Neuronal stem cell (in vitro differentiated cells): ENCODE results near the gene TACC3.

Experiments
- DNase-seq: peaks from one replicate; pipeline ENCODE4 v3.0.0-alpha.2; 2013; ENCODE audit warnings: low spot score
- H2AFZ ChIP-seq: one replicate; pipeline ENCODE4 v1.6.1; 2013; ENCODE audit warnings: mild to moderate bottlenecking, low read length, inconsistent platforms
- H2AK5ac ChIP-seq: 2 replicates; pipeline ENCODE4 v1.6.1; 2013; ENCODE audit warnings: low read depth, mild to moderate bottlenecking, inconsistent platforms, low read length, moderate library complexity, mixed read lengths
- H2BK120ac ChIP-seq: 2 replicates; pipeline ENCODE4 v1.6.1; 2013; ENCODE audit warnings: low read depth, mild to moderate bottlenecking, inconsistent platforms, low read length, moderate library complexity, mixed read lengths
- H2BK12ac ChIP-seq: one replicate; pipeline ENCODE4 v1.6.1; 2013; ENCODE audit warnings: low read length, inconsistent platforms
- H2BK15ac ChIP-seq: 2 replicates; pipeline ENCODE4 v1.6.1; 2013; ENCODE audit warnings: mild to moderate bottlenecking, low read length, inconsistent platforms, mixed read lengths
- H2BK5ac ChIP-seq: one replicate; pipeline ENCODE4 v1.6.1; 2013; ENCODE audit warnings: inconsistent platforms, mild to moderate bottlenecking, low read length, moderate library complexity
- H3K14ac ChIP-seq: one replicate; pipeline ENCODE4 v1.6.1; 2013; ENCODE audit warnings: low read length, inconsistent platforms
- H3K18ac ChIP-seq: 2 replicates; pipeline ENCODE4 v1.6.1; 2013; ENCODE audit warnings: low read length, inconsistent platforms
- H3K23ac ChIP-seq: 2 replicates; pipeline ENCODE4 v1.6.1; 2013; ENCODE audit warnings: low read depth, mild to moderate bottlenecking, mixed read lengths, low read length, inconsistent platforms; ENCODE audit not compliant: poor library complexity
- H3K27ac ChIP-seq: replicated peaks from 3 replicates; pipeline ENCODE4 v1.5.1; 2013; ENCODE audit warnings: low read length, inconsistent platforms
- H3K27me3 ChIP-seq, 3 experiments: 2 replicates each; pipeline ENCODE4 v1.6.1; 2013; ENCODE audit warnings: low read length in 3 of 3, mild to moderate bottlenecking in 2 of 3, inconsistent platforms in 1 of 3, low read depth in 1 of 3, mixed read lengths in 1 of 3, moderate library complexity in 1 of 3; ENCODE audit not compliant: control insufficient read depth in 3 of 3, insufficient read depth in 3 of 3
- H3K36me3 ChIP-seq, 2 donors: replicated peaks in 1 of 2; 2 replicates each; pipeline ENCODE4 v1.6.1; 2013; ENCODE audit warnings: low read length in 2 of 2; ENCODE audit not compliant: control insufficient read depth in 2 of 2, insufficient read depth in 2 of 2
- H3K4ac ChIP-seq: 2 replicates; pipeline ENCODE4 v1.6.1; 2013; ENCODE audit warnings: inconsistent platforms, mild to moderate bottlenecking, low read length, moderate library complexity
- H3K4me1 ChIP-seq, 2 donors: 1 replicate in 1 of 2; 2 replicates in 1 of 2; pipeline ENCODE4 v1.6.1; 2013; ENCODE audit warnings: low read length in 2 of 2, low read depth in 1 of 2; ENCODE audit not compliant: control insufficient read depth in 2 of 2, insufficient read depth in 1 of 2
- H3K4me2 ChIP-seq: one replicate; pipeline ENCODE4 v1.6.1; 2013; ENCODE audit warnings: mild to moderate bottlenecking, low read length, inconsistent platforms; ENCODE audit not compliant: insufficient read depth, poor library complexity, severe bottlenecking
- H3K4me3 ChIP-seq, 2 donors: 2 replicates each; pipeline ENCODE4 v1.5.1; 2013; ENCODE audit warnings: low read length in 2 of 2, mild to moderate bottlenecking in 2 of 2, inconsistent platforms in 1 of 2, moderate library complexity in 1 of 2
- H3K79me1 ChIP-seq: one replicate; pipeline ENCODE4 v1.6.1; 2013; ENCODE audit warnings: low read depth, mild to moderate bottlenecking, inconsistent platforms, low read length, moderate library complexity
- H3K9ac ChIP-seq: one replicate; pipeline ENCODE4 v1.6.1; 2013; ENCODE audit warnings: mild to moderate bottlenecking, low read depth, low read length, inconsistent platforms; ENCODE audit not compliant: poor library complexity
- H3K9me3 ChIP-seq, 2 donors: replicated peaks in 1 of 2; 2 replicates each; pipeline versions ENCODE3 to v1.6.1; 2013; ENCODE audit warnings: low read length in 2 of 2, mild to moderate bottlenecking in 2 of 2, inconsistent platforms in 1 of 2, low read depth in 1 of 2, mixed read lengths in 1 of 2, moderate library complexity in 1 of 2; ENCODE audit not compliant: control insufficient read depth in 2 of 2, insufficient read depth in 1 of 2
- H4K8ac ChIP-seq: one replicate; pipeline ENCODE4 v1.6.1; 2013; ENCODE audit warnings: low read depth, mild to moderate bottlenecking, inconsistent platforms, low read length, moderate library complexity
- H4K91ac ChIP-seq: one replicate; pipeline ENCODE4 v1.6.1; 2013; ENCODE audit warnings: low read length, low read depth, mild to moderate bottlenecking, inconsistent platforms; ENCODE audit not compliant: poor library complexity
- WGBS, 2 donors: extraction: QIAGEN DNeasy Blood & Tissue Kit; methylation state at CpG; one replicate each; pipeline ENCODE4 v1.1.7; 2013; ENCODE audit warnings: missing lambda C conversion rate in 2 of 2, mixed read lengths in 1 of 2; ENCODE audit not compliant: insufficient read length in 2 of 2, insufficient replicate concordance in 1 of 2; ENCODE audit errors: extremely low coverage in 2 of 2; 5-methylcytosine and 5-hydroxymethylcytosine counted together

Gene TACC3

GRCh38 chr4:1705732-1706131, 15.6 kb upstream of the TACC3 start:
- Histone ChIP-seq H2BK12ac (no peak overlapping the region), H3K4ac (no peak overlapping the region), H2BK5ac (no peak overlapping the region), H3K36me3 (peaks cover 16 to 91% of the 10 kb centered on the region in 2 donors), H4K91ac (no peak overlapping the region), H3K27me3 (no peaks in the 10 kb centered on the region), H3K4me2 (no peak overlapping the region), H3K79me1 (peaks cover 2% of the 10 kb centered on the region), H3K14ac (no peak overlapping the region), H2BK120ac (no peak overlapping the region), H3K4me1 (peaks cover 1 to 3% of the 10 kb centered on the region in 2 donors), H2AK5ac (no peak overlapping the region), H3K18ac (no peak overlapping the region), H2BK15ac (no peak overlapping the region), H3K27ac (no peak overlapping the region), H3K23ac (no peak overlapping the region), H3K9me3 (no peaks in the 10 kb centered on the region), H4K8ac (no peak overlapping the region), H3K4me3 (no peak overlapping the region), H3K9ac (no peak overlapping the region), H2AFZ (no peak overlapping the region)
- WGBS, 2 donors: no CpG with 5 or more reads among the region's 6 CpGs
- DNase-seq: no peak

GRCh38 chr4:1706358-1706757, 15.0 kb upstream of the TACC3 start:
- Histone ChIP-seq H3K18ac (no peak overlapping the region), H2BK12ac (no peak overlapping the region), H2BK5ac (no peak overlapping the region), H3K14ac (no peak overlapping the region), H3K79me1 (peaks cover 5% of the 10 kb centered on the region), H2BK120ac (no peak overlapping the region), H2BK15ac (no peak overlapping the region), H3K4me1 (peaks cover 5 to 7% of the 10 kb centered on the region in 2 donors), H3K9me3 (no peaks in the 10 kb centered on the region), H3K27ac (no peak overlapping the region), H4K8ac (no peak overlapping the region), H3K27me3 (no peaks in the 10 kb centered on the region), H3K4ac (no peak overlapping the region), H3K4me3 (no peak overlapping the region), H4K91ac (no peak overlapping the region), H3K9ac (no peak overlapping the region), H3K36me3 (peaks cover 15 to 85% of the 10 kb centered on the region in 2 donors), H2AK5ac (no peak overlapping the region), H3K23ac (no peak overlapping the region), H2AFZ (no peak overlapping the region), H3K4me2 (no peak overlapping the region)
- DNase-seq: no peak
- WGBS, 2 donors: no CpG with 5 or more reads among the region's 6 CpGs

- no peak overlapping the region for H3K23ac ChIP-seq
- H2BK120ac ChIP-seq: no peak overlapping the region
- DNase-seq: no peak
- no peak overlapping the region for H2BK12ac ChIP-seq
- no peak overlapping the region for H3K4ac ChIP-seq
- peaks cover 8% of the 10 kb centered on the region for H3K79me1 ChIP-seq
- no peaks in the 10 kb centered on the region for H3K27me3 ChIP-seq
- H3K36me3 ChIP-seq: peaks cover 5 to 63% of the 10 kb centered on the region in 2 donors
- H4K8ac ChIP-seq: no peak overlapping the region
- no peak overlapping the region for H3K18ac ChIP-seq
- no CpG with 5 or more reads among the region's 1 CpG for WGBS, 2 donors
- no peak overlapping the region for H2BK15ac ChIP-seq
- H3K9me3 ChIP-seq: no peaks in the 10 kb centered on the region
- H3K4me1 ChIP-seq: peaks cover 12 to 13% of the 10 kb centered on the region in 2 donors
- no peak overlapping the region for H2AK5ac ChIP-seq
- H3K4me2 ChIP-seq: no peak overlapping the region
- H4K91ac ChIP-seq: no peak overlapping the region
- no peak overlapping the region for H2BK5ac ChIP-seq
- H2AFZ ChIP-seq: no peak overlapping the region
- no peak overlapping the region for H3K4me3 ChIP-seq
- H3K27ac ChIP-seq: no peak overlapping the region
- no peak overlapping the region for H3K14ac ChIP-seq
- no peak overlapping the region for H3K9ac ChIP-seq
Observed at GRCh38 chr4:1708581-1708980, 12.7 kb upstream of the TACC3 start.

GRCh38 chr4:1711055-1711570, 10.2 kb upstream of the TACC3 start:
- peak overlapping the region; percentile 97 for H3K9ac ChIP-seq
- H3K4ac ChIP-seq: no peak overlapping the region
- peak overlapping the region; percentile 99 for H3K18ac ChIP-seq
- H2BK120ac ChIP-seq: no peak overlapping the region
- H3K27me3 ChIP-seq: no peaks in the 10 kb centered on the region
- H2AK5ac ChIP-seq: peak overlapping the region; percentile 99
- H3K4me3 ChIP-seq: peak overlapping the region; percentile 93 to 95
- peak overlapping the region; percentile 99 for H2AFZ ChIP-seq
- H3K23ac ChIP-seq: peak overlapping the region; percentile 83
- H3K36me3 ChIP-seq: peaks cover 11 to 59% of the 10 kb centered on the region in 2 donors
- DNase-seq: no peak
- peaks cover 9% of the 10 kb centered on the region for H3K79me1 ChIP-seq
- peak overlapping the region; percentile 94 for H3K14ac ChIP-seq
- H3K4me2 ChIP-seq: peak overlapping the region; percentile 84
- no CpG with 5 or more reads among the region's 22 CpGs for WGBS, 2 donors
- peak overlapping the region; percentile 91 for H2BK15ac ChIP-seq
- H3K4me1 ChIP-seq: peaks cover 13 to 16% of the 10 kb centered on the region in 2 donors
- H4K91ac ChIP-seq: no peak overlapping the region
- no peak overlapping the region for H4K8ac ChIP-seq
- peak overlapping the region; percentile 96 for H2BK5ac ChIP-seq
- H3K9me3 ChIP-seq: no peaks in the 10 kb centered on the region
- H3K27ac ChIP-seq: no peak overlapping the region
- H2BK12ac ChIP-seq: no peak overlapping the region
